SK-N-SH treated with all-trans-retinoic acid at 6 μM for 48 hours (cell line): ENCODE results near the gene KRT15.

Source experiments
- CSRNP3 ChIP-seq: fragments of 250-450 bp; sonication (Bioruptor Pico); IDR thresholded peaks from 2 replicates; pipeline ENCODE4 v1.5.1; 2021; ENCODE audit warnings: mild to moderate bottlenecking, moderate library complexity
- OSR1 ChIP-seq: fragments of 250-450 bp; sonication (Bioruptor Pico); IDR thresholded peaks from 2 replicates; pipeline ENCODE4 v1.8.0; 2022; ENCODE audit warnings: moderate library complexity, mild to moderate bottlenecking, inconsistent platforms

GRCh38 chr17:41521574-41522261 is 3.0 kb upstream of the KRT15 start:
- TF ChIP-seq CSRNP3 (CRISPR knock-in tag), result no peak
- no peak for TF ChIP-seq OSR1
